Cardiac muscle cell (in vitro differentiated cells and primary cell): Measurements from ENCODE around the gene ACP2. TPM values are rescaled to one million over a fixed set of nuclear protein-coding genes. Genes with fewer than 3 reads are reported as not detected.

Experiments used
- DNase-seq, 2 donors: peaks; one replicate each; pipeline versions ENCODE4 v3.0.0 to v3.0.0-alpha.2; 2010 to 2017; ENCODE audit warnings: low read depth in 1 of 2, low spot score in 1 of 2
- H3K27ac ChIP-seq: fragments of 200-600 bp; sonication (generic); 2 replicates; pipeline ENCODE4 v1.5.1; 2016
- H3K27me3 ChIP-seq: fragments of 200-600 bp; sonication (generic); 2 replicates; pipeline ENCODE4 v1.6.0; 2016; ENCODE audit warnings: control low read depth
- H3K36me3 ChIP-seq: fragments of 200-600 bp; sonication (generic); 2 replicates; pipeline ENCODE4 v1.5.1; 2016; ENCODE audit warnings: control low read depth
- H3K4me1 ChIP-seq: fragments of 200-600 bp; sonication (generic); 2 replicates; pipeline ENCODE4 v1.8.1; 2017; ENCODE audit warnings: low read depth, mild to moderate bottlenecking, mixed run types
- H3K4me3 ChIP-seq: fragments of 200-600 bp; sonication (generic); 2 replicates; pipeline ENCODE4 v1.5.1; 2016; ENCODE audit warnings: mild to moderate bottlenecking
- H3K9me3 ChIP-seq: fragments of 200-600 bp; sonication (generic); 2 replicates; pipeline ENCODE4 v1.5.1; 2017; ENCODE audit warnings: low read depth, mild to moderate bottlenecking, control low read depth
- CTCF ChIP-seq: IDR thresholded peaks from 2 replicates; pipeline ENCODE4 v1.5.1; 2012; ENCODE audit warnings: low read depth, mild to moderate bottlenecking, low read length
- polyA plus RNA-seq: library from polyadenylated mRNA; unstranded; fragments of >200 nt; fragmentation: Nextera tagmentation; extraction: Ambion mirVana; gene quantifications from 2 replicates; pipeline ENCODE4 v1.2.1, GENCODE V29; 2016
- total RNA-seq: library from RNA; depleted of rRNA; stranded (reverse); fragments of >200 nt; gene quantifications from 2 replicates; pipeline ENCODE4 v1.2.3, GENCODE V29; 2016

ACP2 gene
- total and polyA plus RNA-seq, 2 experiments from 2014 or later = 67.5 to 87.7 TPM

GRCh38 chr11:47220401-47220821 lies 28.2 kb downstream of the ACP2 start:
- Histone ChIP-seq H3K27ac (peak overlapping the region; percentile 98), H3K27me3 (no peaks in the 10 kb centered on the region), H3K4me3 (no peak overlapping the region), H3K9me3 (no peaks in the 10 kb centered on the region), H3K36me3 (peaks cover 5% of the 10 kb centered on the region), H3K4me1 (peaks cover 37% of the 10 kb centered on the region)
- no peak for TF ChIP-seq CTCF
- peak; percentile 82 to 88 for DNase-seq

DNA sequence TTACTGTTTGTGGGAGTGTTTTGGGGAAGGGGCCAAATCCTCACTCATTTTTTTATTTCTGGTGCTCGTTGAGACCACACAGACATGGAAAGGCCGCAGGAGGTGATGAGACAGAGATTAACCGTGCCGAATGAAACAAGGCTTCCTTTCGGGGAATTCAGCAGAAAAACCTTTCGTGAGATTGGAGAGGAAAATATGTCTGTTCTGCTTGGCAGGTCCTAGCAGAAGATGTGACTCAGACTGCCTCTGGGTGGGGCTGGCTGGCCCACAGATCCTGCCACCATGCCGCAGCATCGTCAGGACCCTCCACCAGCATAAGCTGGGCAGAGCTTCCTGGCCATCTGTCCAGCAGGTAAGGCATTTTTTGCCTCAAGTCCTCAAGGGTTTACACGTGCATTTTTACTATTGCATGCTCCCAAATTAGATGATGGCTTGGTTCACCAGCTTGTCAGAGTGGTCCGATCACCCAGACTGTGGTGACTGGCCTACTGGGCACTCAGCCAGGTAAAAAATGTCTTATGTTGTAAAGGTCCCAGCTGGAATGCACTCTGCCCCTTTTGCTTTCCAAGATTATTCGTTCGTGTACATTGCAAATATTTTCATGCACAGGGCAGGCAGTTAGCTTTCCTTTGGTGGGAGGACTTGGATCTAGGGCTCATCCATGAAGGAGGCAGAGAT lies 32.4 kb downstream of the ACP2 start:
- Histone ChIP-seq H3K27ac (peak overlapping the region; percentile 83), H3K36me3 (no peaks in the 10 kb centered on the region), H3K4me3 (peak overlapping the region; percentile 42), H3K4me1 (peaks cover 41% of the 10 kb centered on the region), H3K9me3 (no peaks in the 10 kb centered on the region), H3K27me3 (no peaks in the 10 kb centered on the region)
- DNase-seq = peak; percentile 62 to 81
- TF ChIP-seq CTCF = no peak

GRCh38 chr11:47215366-47215910 lies 33.2 kb downstream of the ACP2 start:
- DNase-seq = no peak
- H3K36me3 ChIP-seq = no peaks in the 10 kb centered on the region
- no peak for TF ChIP-seq CTCF
- peak overlapping the region; percentile 42 for H3K4me3 ChIP-seq
- no peaks in the 10 kb centered on the region for H3K9me3 ChIP-seq
- H3K27ac ChIP-seq = peak overlapping the region; percentile 83
- peaks cover 34% of the 10 kb centered on the region for H3K4me1 ChIP-seq
- H3K27me3 ChIP-seq = no peaks in the 10 kb centered on the region

DNA sequence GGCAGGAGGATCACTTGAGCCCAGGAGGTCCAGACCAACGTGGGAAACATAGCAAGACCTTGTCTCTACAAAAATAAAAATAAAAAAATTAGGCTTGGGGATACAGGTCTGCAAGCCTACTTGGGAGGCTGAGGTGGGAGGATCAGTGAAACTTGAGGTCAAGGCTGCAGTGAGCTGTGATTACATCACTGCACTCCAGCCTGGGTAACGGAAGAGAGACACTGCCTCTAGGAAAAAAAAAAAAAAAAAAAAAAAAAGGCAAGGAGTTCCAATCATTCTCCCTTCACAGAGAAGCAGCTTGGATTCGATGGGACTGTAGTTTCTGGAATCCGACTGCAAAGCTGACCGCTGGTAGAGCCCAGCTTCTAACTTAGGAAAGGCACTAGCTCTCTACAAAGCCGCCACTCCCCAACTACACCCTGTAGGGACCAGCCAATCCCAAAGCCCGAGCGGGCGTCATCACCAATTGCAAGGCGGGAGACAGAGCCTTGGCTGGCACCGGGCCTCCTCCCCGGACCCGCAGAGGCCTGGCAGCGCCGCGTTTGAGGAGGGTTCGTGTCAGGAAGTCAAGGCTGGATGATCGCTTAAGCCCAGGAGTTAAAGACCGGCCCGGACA lies 34.6 kb downstream of the ACP2 start:
- Histone ChIP-seq H3K36me3 (no peaks in the 10 kb centered on the region), H3K27ac (no peak overlapping the region), H3K27me3 (no peaks in the 10 kb centered on the region), H3K4me1 (peaks cover 24% of the 10 kb centered on the region), H3K4me3 (peak overlapping the region; percentile 42), H3K9me3 (no peaks in the 10 kb centered on the region)
- no peak for TF ChIP-seq CTCF
- DNase-seq = peak; percentile 77 to 93

DNA sequence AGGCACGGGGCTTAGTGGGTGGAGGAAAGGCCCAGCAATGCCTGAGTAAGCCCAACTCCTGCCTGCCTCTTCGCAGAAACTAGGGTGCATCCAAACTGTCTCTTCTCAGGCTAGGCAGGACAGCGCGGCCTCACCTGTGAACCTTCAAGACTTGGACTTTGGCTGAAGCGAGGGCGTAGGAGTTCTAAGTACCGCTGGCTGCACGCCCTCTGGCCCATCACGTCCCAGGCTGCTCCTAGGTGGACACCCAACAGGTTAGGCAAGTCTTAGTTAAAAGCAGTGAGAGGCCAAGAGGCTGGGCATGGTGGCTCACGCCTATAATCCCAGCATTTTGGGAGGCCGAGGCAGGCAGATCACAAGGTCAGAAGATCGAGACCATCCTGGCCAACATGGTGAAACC lies 35.7 kb downstream of the ACP2 start:
- Histone ChIP-seq H3K36me3 (no peaks in the 10 kb centered on the region), H3K27me3 (no peaks in the 10 kb centered on the region), H3K27ac (no peak overlapping the region), H3K9me3 (no peaks in the 10 kb centered on the region), H3K4me1 (peaks cover 16% of the 10 kb centered on the region), H3K4me3 (no peak overlapping the region)
- DNase-seq = no peak
- TF ChIP-seq CTCF = no peak
